GM12873 (cell line): Measurements from ENCODE around the gene PNPLA6.

Source experiments
- TF ChIP-seq, protein P1 (sequence below): IDR thresholded peaks from 2 replicates; pipeline ENCODE4 v1.5.1; 2012; ENCODE audit warnings: low read depth, mild to moderate bottlenecking, moderate library complexity, low read length, control low read depth; ENCODE audit not compliant: insufficient read depth; ENCODE audit errors: missing control alignments

PNPLA6 gene

DNA sequence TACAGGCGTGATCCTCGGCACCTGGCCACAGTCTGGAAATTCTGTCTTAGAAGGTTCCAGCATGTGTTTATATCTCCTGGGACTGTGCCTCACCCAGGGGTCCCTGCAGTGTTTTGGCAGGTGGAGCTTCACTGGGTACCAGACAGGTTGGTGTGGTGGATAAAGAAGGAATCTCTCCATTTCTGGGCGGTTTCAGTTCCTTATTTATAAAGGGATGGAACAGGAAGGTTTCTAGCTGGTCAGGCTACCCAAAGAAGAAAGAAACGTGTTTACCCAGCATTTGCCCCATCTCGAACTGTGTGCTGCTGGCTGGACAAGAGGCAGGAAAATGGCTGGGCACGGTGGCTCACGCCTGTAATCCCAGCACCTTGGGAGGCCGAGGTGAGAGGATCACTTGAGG, 9.8 kb downstream of the PNPLA6 start:
- TF ChIP-seq, protein P1, sequence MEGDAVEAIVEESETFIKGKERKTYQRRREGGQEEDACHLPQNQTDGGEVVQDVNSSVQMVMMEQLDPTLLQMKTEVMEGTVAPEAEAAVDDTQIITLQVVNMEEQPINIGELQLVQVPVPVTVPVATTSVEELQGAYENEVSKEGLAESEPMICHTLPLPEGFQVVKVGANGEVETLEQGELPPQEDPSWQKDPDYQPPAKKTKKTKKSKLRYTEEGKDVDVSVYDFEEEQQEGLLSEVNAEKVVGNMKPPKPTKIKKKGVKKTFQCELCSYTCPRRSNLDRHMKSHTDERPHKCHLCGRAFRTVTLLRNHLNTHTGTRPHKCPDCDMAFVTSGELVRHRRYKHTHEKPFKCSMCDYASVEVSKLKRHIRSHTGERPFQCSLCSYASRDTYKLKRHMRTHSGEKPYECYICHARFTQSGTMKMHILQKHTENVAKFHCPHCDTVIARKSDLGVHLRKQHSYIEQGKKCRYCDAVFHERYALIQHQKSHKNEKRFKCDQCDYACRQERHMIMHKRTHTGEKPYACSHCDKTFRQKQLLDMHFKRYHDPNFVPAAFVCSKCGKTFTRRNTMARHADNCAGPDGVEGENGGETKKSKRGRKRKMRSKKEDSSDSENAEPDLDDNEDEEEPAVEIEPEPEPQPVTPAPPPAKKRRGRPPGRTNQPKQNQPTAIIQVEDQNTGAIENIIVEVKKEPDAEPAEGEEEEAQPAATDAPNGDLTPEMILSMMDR, result no peak

DNA sequence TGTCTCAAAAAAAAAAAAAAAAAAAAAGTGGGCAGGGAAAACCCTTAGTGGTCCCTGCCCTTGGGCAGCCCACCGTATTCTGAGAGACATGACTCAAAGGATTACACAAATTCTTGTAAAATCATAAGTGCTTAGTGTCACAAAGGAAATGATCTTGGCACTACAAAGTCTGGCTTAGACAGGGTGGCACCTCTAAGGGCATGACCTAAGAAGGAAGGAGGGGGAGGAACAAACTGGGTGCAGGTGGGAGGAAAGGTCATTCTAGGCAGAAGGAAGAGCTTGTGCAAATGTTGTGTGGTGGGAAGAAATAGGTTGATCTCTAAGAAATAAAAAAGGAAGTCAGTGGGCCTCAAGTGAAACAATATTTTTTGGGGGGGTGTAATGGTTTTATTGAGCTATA, 10.4 kb downstream of the PNPLA6 start:
- TF ChIP-seq, protein P1, result no peak

DNA sequence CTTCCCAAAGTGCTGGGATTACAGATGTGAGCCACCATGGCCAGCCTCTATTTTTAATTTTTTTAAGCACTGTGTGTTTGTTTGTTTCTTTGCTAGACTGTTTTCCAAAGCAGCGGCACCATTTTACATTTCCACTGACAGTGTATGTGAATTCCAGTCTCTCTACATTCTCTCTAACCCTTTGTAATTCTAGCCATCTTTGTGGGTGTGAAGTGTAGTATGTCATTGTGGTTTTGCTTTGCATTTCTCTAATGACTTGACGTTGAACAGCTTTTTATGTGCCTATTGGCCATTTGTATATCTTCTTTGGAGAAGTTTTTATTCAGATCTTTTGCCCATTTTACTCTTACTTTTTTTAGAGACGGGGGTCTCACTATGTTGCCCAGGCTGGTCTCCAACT, 11.6 kb downstream of the PNPLA6 start:
- TF ChIP-seq, protein P1, result no peak

DNA sequence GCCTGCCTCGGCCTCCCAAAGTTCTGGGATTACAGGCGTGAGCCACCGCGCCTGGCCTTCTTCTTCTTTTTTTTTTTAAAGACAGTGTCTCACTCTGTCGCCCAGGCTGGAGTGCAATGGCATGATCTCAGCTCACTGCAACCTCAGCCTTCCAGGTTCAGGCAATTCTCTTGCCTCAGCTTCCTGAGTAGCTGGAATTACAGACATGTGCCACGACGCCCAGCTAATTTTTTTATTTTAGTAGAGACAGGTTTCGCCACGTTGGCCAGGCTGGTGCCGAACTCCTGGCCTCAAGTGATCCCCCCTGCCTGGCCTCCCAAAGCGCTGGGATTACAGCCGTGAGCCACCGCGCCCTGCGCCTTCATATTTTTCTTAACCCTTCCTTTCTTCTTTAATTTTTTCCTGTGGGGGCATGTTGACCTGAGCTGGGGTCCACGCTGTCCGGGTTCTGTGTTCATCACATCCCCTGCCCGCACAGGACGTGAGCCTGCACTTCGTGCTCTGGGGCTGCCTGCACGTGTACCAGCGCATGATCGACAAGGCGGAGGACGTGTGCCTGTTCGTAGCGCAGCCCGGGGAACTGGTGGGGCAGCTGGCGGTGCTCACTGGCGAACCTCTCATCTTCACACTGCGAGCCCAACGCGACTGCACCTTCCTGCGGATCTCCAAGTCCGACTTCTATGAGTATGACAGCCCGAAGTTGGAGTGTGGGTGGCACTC, 14.1 kb downstream of the PNPLA6 start:
- TF ChIP-seq, protein P1, result no peak

DNA sequence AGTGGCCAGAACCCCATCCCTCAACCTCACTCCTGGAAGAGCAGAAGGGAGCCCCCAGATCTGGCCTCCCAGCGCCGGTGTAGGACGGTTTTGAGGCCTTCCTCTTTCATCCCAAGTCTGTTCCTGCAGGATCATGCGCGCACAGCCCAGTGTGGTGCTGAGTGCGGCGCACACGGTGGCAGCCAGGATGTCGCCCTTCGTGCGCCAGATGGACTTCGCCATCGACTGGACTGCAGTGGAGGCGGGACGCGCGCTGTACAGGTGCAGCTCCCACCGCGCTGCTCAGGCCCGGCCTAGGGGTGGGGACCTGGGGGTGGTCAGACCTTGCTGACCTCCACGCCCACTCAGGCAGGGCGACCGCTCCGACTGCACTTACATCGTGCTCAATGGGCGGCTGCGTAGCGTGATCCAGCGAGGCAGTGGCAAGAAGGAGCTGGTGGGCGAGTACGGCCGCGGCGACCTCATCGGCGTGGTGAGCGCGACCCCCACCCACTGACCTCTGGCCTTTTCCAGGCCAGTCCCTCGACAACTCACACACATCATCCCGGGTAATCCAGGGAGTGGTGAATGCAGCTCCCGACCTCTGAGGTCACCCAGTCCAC, 14.8 kb downstream of the PNPLA6 start:
- TF ChIP-seq, protein P1, result no peak

DNA sequence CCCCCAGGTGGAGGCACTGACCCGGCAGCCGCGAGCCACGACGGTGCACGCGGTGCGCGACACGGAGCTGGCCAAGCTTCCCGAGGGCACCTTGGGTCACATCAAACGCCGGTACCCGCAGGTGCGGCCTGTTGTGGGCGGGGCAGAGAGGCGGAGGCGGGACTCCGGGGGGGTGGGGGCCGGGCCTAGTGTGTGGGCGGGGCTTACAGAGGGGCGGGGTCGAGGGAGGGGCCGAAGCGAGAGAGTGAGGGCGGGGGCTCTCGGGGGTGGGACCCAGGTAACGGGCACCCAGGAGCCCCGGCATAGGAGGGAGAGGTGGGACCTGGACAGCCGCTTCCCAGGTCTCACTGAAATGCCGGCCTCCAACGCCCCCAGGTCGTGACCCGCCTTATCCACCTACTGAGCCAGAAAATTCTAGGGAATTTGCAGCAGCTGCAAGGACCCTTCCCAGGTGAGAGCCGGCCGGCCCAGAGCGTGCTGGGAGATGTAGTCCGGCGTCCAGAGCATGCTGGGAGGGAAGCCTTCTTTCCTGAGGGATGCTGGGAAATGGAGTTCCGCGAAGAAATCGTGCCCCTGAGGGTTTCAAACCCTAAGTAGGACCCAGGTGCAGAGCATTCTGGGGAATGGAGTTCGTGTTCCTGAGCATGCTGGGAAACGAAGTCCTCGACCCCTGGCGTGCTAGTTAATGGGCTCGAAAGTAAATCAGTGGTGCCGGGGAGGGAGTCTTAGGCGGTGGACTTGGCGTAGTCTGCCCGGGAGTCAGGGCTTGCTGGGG, 15.7 kb downstream of the PNPLA6 start:
- TF ChIP-seq, protein P1, result no peak

DNA sequence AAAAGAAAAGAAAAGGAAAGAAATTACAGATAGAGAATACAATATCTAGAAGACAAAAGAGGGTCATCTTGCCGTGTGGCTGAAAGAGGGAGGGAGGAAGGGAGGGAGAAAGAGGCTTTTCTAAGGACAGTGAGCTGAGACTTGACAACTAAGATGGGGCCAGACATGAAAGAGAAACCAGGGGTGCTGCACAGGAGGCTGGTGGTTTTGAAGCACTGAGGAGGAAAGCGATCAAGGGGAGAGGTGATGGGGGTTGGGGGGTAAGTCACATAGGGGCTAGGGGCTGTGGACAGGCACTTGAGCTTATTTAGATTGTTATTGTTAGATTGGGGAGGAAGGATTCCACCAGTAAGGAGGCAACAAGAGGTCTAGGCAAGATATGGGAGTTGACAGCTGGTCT, 17.3 kb downstream of the PNPLA6 start:
- TF ChIP-seq, protein P1, result no peak
